ENCODE data around the gene CEP97. TPM values are rescaled to one million over a fixed set of nuclear protein-coding genes. Genes with fewer than 3 reads are reported as not detected.

Gene CEP97
- total RNA-seq, 4 donors from 2014 or later = 8.5 to 9.2 (median 8.9) TPM

DNA sequence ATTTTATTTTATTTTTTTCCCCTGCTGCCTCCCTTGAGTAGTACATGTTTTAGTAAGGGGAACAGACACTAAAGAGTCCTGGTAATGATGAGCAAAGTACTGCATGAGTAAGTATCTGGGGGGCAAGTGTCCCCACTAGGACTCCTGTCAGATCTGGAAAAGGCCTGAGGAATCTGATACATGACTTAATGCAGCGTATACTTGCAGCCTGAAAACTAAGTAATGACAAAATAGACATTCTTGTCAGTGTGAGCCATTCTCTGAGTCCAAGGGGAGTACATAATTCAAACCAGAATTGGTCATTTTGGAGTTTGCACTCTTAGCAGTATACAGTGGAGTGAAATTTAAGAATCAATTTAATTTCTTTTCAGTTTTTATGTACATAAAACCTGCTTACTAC, 82.1 kb downstream of the CEP97 start:
- Histone ChIP-seq H3K27me3 (no peaks in the 10 kb centered on the region), H3K36me3 (peaks cover 2% of the 10 kb centered on the region), H3K4me1 (peaks cover 12% of the 10 kb centered on the region), H3K27ac (no peak overlapping the region), H3K9me3 (no peaks in the 10 kb centered on the region), H3K4me3 (no peak overlapping the region)
- TF ChIP-seq EP300 (IDR thresholded peaks at IDR 0.05) (no peak), CTCF (IDR thresholded peaks at IDR 0.05) (no peak), POLR2AphosphoS5 (IDR thresholded peaks at IDR 0.05) (no peak), POLR2A (IDR thresholded peaks at IDR 0.05) (no peak)
- WGBS = 52% methylated on average over 1 of the region's 1 CpG
- DNase-seq (ENCODE audit: low spot score in 2 of 2) = no peak

DNA sequence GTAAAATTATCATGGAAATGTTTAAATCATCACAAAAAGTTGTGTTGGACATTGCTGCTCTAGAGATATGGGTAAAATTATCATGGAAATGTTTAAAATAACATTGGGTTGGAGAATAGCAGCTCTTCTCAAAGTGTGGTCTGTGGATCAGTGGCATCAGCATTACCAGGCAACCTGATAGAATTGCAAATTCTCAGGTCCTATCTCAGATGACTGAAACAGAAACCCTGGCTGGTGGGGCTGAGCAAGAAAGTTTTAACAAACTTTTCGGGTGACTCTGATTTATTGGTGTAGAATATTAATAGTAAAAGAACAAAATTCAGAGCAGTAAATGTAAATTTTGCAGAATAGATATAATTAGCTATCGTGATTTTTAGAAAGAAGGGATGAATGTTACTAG, 83.5 kb downstream of the CEP97 start:
- 91% methylated on average over 2 of the region's 2 CpGs for WGBS
- no peaks in the 10 kb centered on the region for H3K27me3 ChIP-seq
- TF ChIP-seq CTCF (IDR thresholded peaks at IDR 0.05) (no peak), EP300 (IDR thresholded peaks at IDR 0.05) (no peak), POLR2AphosphoS5 (IDR thresholded peaks at IDR 0.05) (no peak), POLR2A (IDR thresholded peaks at IDR 0.05) (no peak)

GRCh38 chr3:101809178-101810021, 85.0 kb downstream of the CEP97 start:
- no peak overlapping the region for H3K4me3 ChIP-seq
- no peak for DNase-seq (ENCODE audit: low spot score in 2 of 2)
- no peak overlapping the region for H3K27ac ChIP-seq
- no peaks in the 10 kb centered on the region for H3K27me3 ChIP-seq
- TF ChIP-seq EP300 (IDR thresholded peaks at IDR 0.05) (no peak), CTCF (IDR thresholded peaks at IDR 0.05) (peak; percentile 44 to 64)
- H3K4me1 ChIP-seq = peaks cover 28% of the 10 kb centered on the region
- no peaks in the 10 kb centered on the region for H3K9me3 ChIP-seq
- H3K36me3 ChIP-seq = no peaks in the 10 kb centered on the region

More for the DNA sequence above, 83.5 kb downstream of the CEP97 start:
- no peak for DNase-seq (ENCODE audit: low spot score in 2 of 2)
- Histone ChIP-seq H3K4me1 (peaks cover 13% of the 10 kb centered on the region), H3K9me3 (no peaks in the 10 kb centered on the region), H3K4me3 (no peak overlapping the region), H3K36me3 (no peaks in the 10 kb centered on the region), H3K27ac (no peak overlapping the region)

DNA sequence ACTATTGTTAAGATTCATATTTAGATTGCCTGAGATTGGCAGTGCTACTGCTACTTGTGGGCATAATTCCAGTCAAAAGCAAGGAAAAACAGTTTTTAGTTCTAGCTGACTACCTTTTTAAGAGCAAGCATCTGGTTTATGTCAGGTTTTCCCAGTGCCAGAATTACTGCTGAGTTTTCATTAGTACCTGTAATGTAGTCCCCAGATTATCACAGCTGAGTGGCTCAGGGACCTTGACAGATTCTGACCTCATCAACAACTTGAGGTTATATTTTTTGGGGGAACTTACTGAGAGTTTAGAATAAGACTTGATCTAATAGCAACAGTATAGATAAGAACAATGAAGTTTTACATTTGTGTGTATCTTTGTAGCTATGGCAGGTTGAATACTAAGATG, 85.6 kb downstream of the CEP97 start:
- no peak for DNase-seq (ENCODE audit: low spot score in 2 of 2)

More for the DNA sequence above, 85.6 kb downstream of the CEP97 start:
- Histone ChIP-seq H3K4me1 (peaks cover 29% of the 10 kb centered on the region), H3K27ac (no peak overlapping the region), H3K36me3 (no peaks in the 10 kb centered on the region), H3K27me3 (no peaks in the 10 kb centered on the region), H3K4me3 (no peak overlapping the region), H3K9me3 (no peaks in the 10 kb centered on the region)
- TF ChIP-seq CTCF (IDR thresholded peaks at IDR 0.05) = no peak
- TF ChIP-seq POLR2AphosphoS5 (IDR thresholded peaks at IDR 0.05) = no peak
- TF ChIP-seq POLR2A (IDR thresholded peaks at IDR 0.05) = no peak
- TF ChIP-seq EP300 (IDR thresholded peaks at IDR 0.05) = no peak

All from suprapubic skin (tissue), 4 donors.